GM12878 (cell line): Measurements from ENCODE around the gene DNAAF1. TPM values are rescaled to one million over a fixed set of nuclear protein-coding genes. Genes with fewer than 3 reads are reported as not detected.

Experiments used
- ATAC-seq: fragments of 200-7000 bp; cut with Tn5 transposase; 3 replicates; pipeline ENCODE4 v1.9.1; 2020; ENCODE audit warnings: mild to moderate bottlenecking, moderate library complexity
- BruUV-seq: library from RNA; stranded (reverse); fragments of 400-500 nt; replicated peaks from 2 replicates; lab custom pipeline; 2021; lab: Mats Ljungman, UMichigan
- CTCF ChIA-PET: fragments of 300-600 bp; sonication (Branson Sonifier 250); formaldehyde crosslinking; extraction: SDS; loops from one replicate; lab custom pipeline; 2021; ENCODE audit warnings: inconsistent platforms; lab: Yijun Ruan, JAX
- POLR2A ChIA-PET: fragments of 350-600 bp; formaldehyde crosslinking; extraction: SDS; loops from one replicate; lab custom pipeline; 2021; ENCODE audit warnings: inconsistent platforms; lab: Charles Lee
- RAD21 ChIA-PET: fragments of 300-600 bp; sonication (Branson Sonifier 250); formaldehyde crosslinking; loops from one replicate; lab custom pipeline; 2023; ENCODE audit warnings: antibody characterized with exemption; ENCODE audit not compliant: unreplicated experiment; lab: Charles Lee
- SMC1A ChIA-PET: fragments of 300-600 bp; sonication (Branson Sonifier 250); formaldehyde crosslinking; loops from one replicate; lab custom pipeline; 2023; ENCODE audit not compliant: unreplicated experiment, uncharacterized antibody; lab: Charles Lee
- DNase-seq: peaks from one replicate; pipeline ENCODE4 v3.0.0-alpha.2; 2011; ENCODE audit warnings: low read depth, low spot score
- FAIRE-seq: peaks from 3 replicates; lab custom pipeline; 2011; peaks lifted over from hg19 to GRCh38; lab: Jason Lieb, UNC
- H2AFZ ChIP-seq: 2 replicates; pipeline ENCODE4 v1.6.0; 2011; ENCODE audit warnings: low read depth, low read length, control low read depth; ENCODE audit not compliant: control insufficient read depth
- H3K27ac ChIP-seq: 2 replicates; pipeline ENCODE4 v1.5.1; 2011; ENCODE audit warnings: control low read depth; ENCODE audit not compliant: control insufficient read depth, insufficient read depth
- H3K27me3 ChIP-seq, 2 experiments: replicated peaks in 1 of 2; 2 replicates each; pipeline versions ENCODE4 v1.6.0 to v1.6.1; 2011; ENCODE audit warnings: low read length in 1 of 2; ENCODE audit not compliant: control insufficient read depth in 2 of 2, insufficient read depth in 2 of 2
- H3K36me3 ChIP-seq, 2 experiments: 2 replicates each; pipeline ENCODE4 v1.5.1; 2011; ENCODE audit warnings: low read length in 1 of 2; ENCODE audit not compliant: control insufficient read depth in 2 of 2, insufficient read depth in 2 of 2
- H3K4me1 ChIP-seq: 2 replicates; pipeline ENCODE4 v1.6.1; 2011; ENCODE audit warnings: mild to moderate bottlenecking, low read length, moderate library complexity, mixed read lengths; ENCODE audit not compliant: control insufficient read depth, insufficient read depth
- H3K4me2 ChIP-seq: 2 replicates; pipeline ENCODE4 v1.6.0; 2011; ENCODE audit warnings: control low read depth; ENCODE audit not compliant: control insufficient read depth, insufficient read depth
- H3K4me3 ChIP-seq: fragments of 200-600 bp; sonication (generic); 2 replicates; pipeline ENCODE4 v1.5.1; 2016
- H3K79me2 ChIP-seq: 2 replicates; pipeline ENCODE4 v1.6.0; 2011; ENCODE audit warnings: low read length; ENCODE audit not compliant: control insufficient read depth, insufficient read depth
- H3K9ac ChIP-seq: 2 replicates; pipeline ENCODE4 v1.8.0; 2011; ENCODE audit warnings: low read length, control low read depth, mixed read lengths; ENCODE audit not compliant: control insufficient read depth, insufficient read depth
- H3K9me3 ChIP-seq: replicated peaks from 3 replicates; pipeline ENCODE4 v1.5.1; 2011; ENCODE audit warnings: mild to moderate bottlenecking, low read length; ENCODE audit not compliant: control insufficient read depth, insufficient read depth
- H4K20me1 ChIP-seq: 2 replicates; pipeline ENCODE4 v1.6.0; 2011; ENCODE audit not compliant: control insufficient read depth, insufficient read depth
- BCL11A ChIP-seq: IDR thresholded peaks from 2 replicates; pipeline ENCODE4 v1.6.1; 2011; ENCODE audit warnings: low read depth, low read length
- CBFB ChIP-seq: IDR thresholded peaks from 2 replicates; pipeline ENCODE4 v1.6.1; 2016; ENCODE audit warnings: antibody characterized with exemption, low read depth
- EGR1 ChIP-seq, 2 experiments: IDR thresholded peaks; 1 replicate in 1 of 2; 2 replicates in 1 of 2; pipeline ENCODE4 v1.6.1; 2011 to 2012; ENCODE audit warnings: low read depth in 2 of 2, low read length in 2 of 2, borderline replicate concordance in 1 of 2, mild to moderate bottlenecking in 1 of 2, moderate library complexity in 1 of 2
- EZH2 ChIP-seq: IDR thresholded peaks from 2 replicates; pipeline ENCODE4 v1.6.1; 2012; ENCODE audit warnings: low read depth, mild to moderate bottlenecking, control low read depth, inconsistent platforms, low read length, borderline replicate concordance; ENCODE audit not compliant: control insufficient read depth
- LARP7 ChIP-seq: fragments of 450-650 bp; IDR thresholded peaks from 2 replicates; pipeline ENCODE4 v1.6.1; 2017; ENCODE audit warnings: mild to moderate bottlenecking
- MYB ChIP-seq: fragments of 150-350 bp; IDR thresholded peaks from 2 replicates; pipeline ENCODE4 v1.6.1; 2014; ENCODE audit warnings: mild to moderate bottlenecking, low read depth, low read length, borderline replicate concordance
- TCF7 ChIP-seq: IDR thresholded peaks from 2 replicates; pipeline ENCODE4 v1.6.1; 2014; ENCODE audit warnings: antibody characterized with exemption, borderline replicate concordance
- WGBS: methylation state at CpG from one replicate; pipeline ENCODE4 v1.1.6; 2016; ENCODE audit warnings: low lambda C conversion rate; ENCODE audit not compliant: insufficient replicate concordance, insufficient coverage; ENCODE audit errors: missing lambda C conversion rate; 5-methylcytosine and 5-hydroxymethylcytosine counted together
- in situ Hi-C: fragments of 300-500 bp; cut with MboI; formaldehyde crosslinking; loops from 9 replicates; pipeline ENCODE4 v1.14.3; 2018; ENCODE audit warnings: mixed read lengths
- intact Hi-C: fragments of 100-400 bp; cut with micrococcal nuclease; formaldehyde crosslinking; loops from one replicate; pipeline ENCODE4 v1.14.2; 2022; ENCODE audit not compliant: unreplicated experiment
- polyA plus RNA-seq, 11 experiments: library from polyadenylated mRNA; depleted of rRNA in 4 of 11; unstranded in 6 of 11; stranded (reverse) in 5 of 11; fragments of >200 nt; fragmentation: Nextera tagmentation in 4 of 11; fragmentation: Illumina TruSeq in 1 of 11; extraction: Ambion mirVana in 4 of 11; extraction: Trizol in 1 of 11; gene quantifications; 1 replicate in 1 of 11; 2 replicates in 10 of 11; pipeline versions ENCODE4 v1.2.1 to v1.2.3, GENCODE V29; 2011 to 2016; ENCODE audit warnings: inconsistent platforms in 2 of 11, missing spikeins in 2 of 11, low read depth in 1 of 11
- total RNA-seq, 4 experiments: library from RNA; depleted of rRNA in 3 of 4; stranded (reverse); fragments of >200 nt in 3 of 4; fragmentation: Illumina TruSeq in 1 of 4; extraction: Trizol in 1 of 4; gene quantifications; 2 replicates each; pipeline versions ENCODE4 v1.2.1 to v1.2.3, GENCODE V29; 2013 to 2021
- TF ChIP-seq, protein P1 (sequence below): fragments of 450-650 bp; IDR thresholded peaks from 2 replicates; pipeline ENCODE4 v1.6.1; 2017; ENCODE audit warnings: antibody characterized with exemption, mild to moderate bottlenecking, moderate library complexity

Gene DNAAF1
- total and polyA plus RNA-seq, 10 of the 15 experiments (the other 5 are each of a cell fraction or from before 2014, with no cell fraction given): 0.02 to 0.76 (median 0.08) TPM; not detected in 6

DNA sequence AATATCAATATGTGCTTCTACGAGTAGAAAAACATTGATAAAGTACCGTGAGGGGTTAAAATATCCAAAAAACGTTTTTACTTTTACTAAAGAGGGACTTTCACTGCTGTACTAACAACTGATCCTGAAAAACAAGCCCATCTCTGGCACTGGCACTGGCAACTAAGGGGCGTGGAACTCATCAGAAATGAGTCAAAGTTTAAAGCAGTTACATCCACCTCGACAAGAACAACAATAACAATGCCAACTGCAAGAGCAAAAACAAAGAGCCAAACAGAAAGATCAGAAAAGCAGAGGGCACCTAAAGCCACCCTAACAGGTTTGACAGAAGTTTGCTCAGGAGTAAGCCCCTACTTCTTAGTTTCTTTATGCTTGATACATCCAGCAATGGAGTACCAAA is 41.4 kb upstream of the DNAAF1 start (continued):
- TF ChIP-seq, protein P1, sequence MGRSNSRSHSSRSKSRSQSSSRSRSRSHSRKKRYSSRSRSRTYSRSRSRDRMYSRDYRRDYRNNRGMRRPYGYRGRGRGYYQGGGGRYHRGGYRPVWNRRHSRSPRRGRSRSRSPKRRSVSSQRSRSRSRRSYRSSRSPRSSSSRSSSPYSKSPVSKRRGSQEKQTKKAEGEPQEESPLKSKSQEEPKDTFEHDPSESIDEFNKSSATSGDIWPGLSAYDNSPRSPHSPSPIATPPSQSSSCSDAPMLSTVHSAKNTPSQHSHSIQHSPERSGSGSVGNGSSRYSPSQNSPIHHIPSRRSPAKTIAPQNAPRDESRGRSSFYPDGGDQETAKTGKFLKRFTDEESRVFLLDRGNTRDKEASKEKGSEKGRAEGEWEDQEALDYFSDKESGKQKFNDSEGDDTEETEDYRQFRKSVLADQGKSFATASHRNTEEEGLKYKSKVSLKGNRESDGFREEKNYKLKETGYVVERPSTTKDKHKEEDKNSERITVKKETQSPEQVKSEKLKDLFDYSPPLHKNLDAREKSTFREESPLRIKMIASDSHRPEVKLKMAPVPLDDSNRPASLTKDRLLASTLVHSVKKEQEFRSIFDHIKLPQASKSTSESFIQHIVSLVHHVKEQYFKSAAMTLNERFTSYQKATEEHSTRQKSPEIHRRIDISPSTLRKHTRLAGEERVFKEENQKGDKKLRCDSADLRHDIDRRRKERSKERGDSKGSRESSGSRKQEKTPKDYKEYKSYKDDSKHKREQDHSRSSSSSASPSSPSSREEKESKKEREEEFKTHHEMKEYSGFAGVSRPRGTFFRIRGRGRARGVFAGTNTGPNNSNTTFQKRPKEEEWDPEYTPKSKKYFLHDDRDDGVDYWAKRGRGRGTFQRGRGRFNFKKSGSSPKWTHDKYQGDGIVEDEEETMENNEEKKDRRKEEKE: no peak
- TF ChIP-seq LARP7 (no peak), MYB (no peak), EGR1 (IDR thresholded peaks at IDR 0.05; ENCODE audit: borderline replicate concordance in 1 of 2, low read depth in 2 of 2, low read length in 2 of 2) (no peak), CBFB (no peak), TCF7 (no peak)

DNA sequence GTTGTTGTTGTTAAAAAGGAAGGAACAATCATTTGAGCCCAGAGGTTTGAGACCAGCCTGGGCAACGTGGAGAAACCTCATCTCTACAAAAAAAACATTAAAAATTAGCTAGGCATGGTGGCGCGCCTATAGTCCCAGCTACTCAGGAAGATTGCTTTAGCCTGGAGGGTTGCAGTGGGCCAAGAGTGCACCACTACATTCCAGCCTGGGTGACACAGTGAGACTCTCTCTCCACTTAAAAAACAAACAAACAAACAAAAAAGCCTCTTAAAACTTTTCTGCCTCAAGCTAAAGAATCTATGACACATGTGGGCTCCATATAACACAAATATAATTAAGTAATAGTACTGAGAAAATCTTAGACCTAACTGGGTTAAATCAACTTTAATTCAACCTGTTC is 40.9 kb upstream of the DNAAF1 start:
- 83% methylated on average over 3 of the region's 3 CpGs for WGBS
- no peak overlapping the region for H3K27ac ChIP-seq
- H3K36me3 ChIP-seq: no peaks in the 10 kb centered on the region; a peak in 2 of 4 replicates
- H3K4me3 ChIP-seq: no peak overlapping the region
- H3K9me3 ChIP-seq: no peaks in the 10 kb centered on the region
- ChIA-PET RAD21 (interaction anchor here (1.0 kb wide), 1 partner anchor 52 kb away, joined by 4 read pairs; no protein-coding TSS in a partner anchor), SMC1A (interaction anchor here (0.6 to 2.8 kb wide), 3 partner anchors 8 to 18 kb away, joined by 3 to 10 read pairs (median 5); no protein-coding TSS in a partner anchor), CTCF (interaction anchor here (1.0 to 1.4 kb wide), 2 partner anchors 12 to 34 kb away, joined by 3 read pairs; no protein-coding TSS in a partner anchor), POLR2A (interaction anchor here (1.0 kb wide), 1 partner anchor 12 kb away, joined by 6 read pairs; the partner anchor contains the start of gene MBTPS1)
- no peak overlapping the region for H3K9ac ChIP-seq
- no peak for ATAC-seq
- H3K4me2 ChIP-seq: no peak overlapping the region
- in situ Hi-C loops (no loop called here), intact Hi-C loops (no loop called here)
- H4K20me1 ChIP-seq: no peaks in the 10 kb centered on the region
- H3K79me2 ChIP-seq: peaks cover 11% of the 10 kb centered on the region
- no TSS peak for BruUV-seq
- H2AFZ ChIP-seq: no peak overlapping the region
- H3K27me3 ChIP-seq: no peaks in the 10 kb centered on the region
- TF ChIP-seq EZH2: no peak
- TF ChIP-seq BCL11A: no peak
- DNase-seq: no peak
- FAIRE-seq: no peak
- H3K4me1 ChIP-seq: no peaks in the 10 kb centered on the region; the same call in 1 of the 2 replicates
